ENCODE measurements around the gene DNAH6.

- TF ChIP-seq ZNF274 (IDR thresholded peaks at IDR 0.05; ENCODE audit: low read depth, low read length) (no peak), YY1 (IDR thresholded peaks at IDR 0.05; ENCODE audit: insufficient read depth, insufficient read length) (no peak)
Measured at GRCh38 chr2:84770280-84770679, 254.0 kb downstream of the DNAH6 start.

All from NT2/D1 (cell line).